GM23338 (cell line): ENCODE measurements around the gene CEACAM16. TPM values are rescaled to one million over a fixed set of nuclear protein-coding genes. Genes with fewer than 3 reads are reported as not detected.
A peak's percentile ranks its signal among the peaks of the same experiment; 100 is the strongest.

Source experiments
- ATAC-seq: fragments of 200-7000 bp; cut with Tn5 transposase; 3 replicates; pipeline ENCODE4 v1.9.1; 2020
- DNase-seq: peaks from one replicate; pipeline ENCODE4 v3.0.0-alpha.2; 2015; ENCODE audit warnings: low spot score
- H2AFZ ChIP-seq: fragments of 200-600 bp; sonication (generic); 2 replicates; pipeline ENCODE4 v1.8.0; 2016; ENCODE audit warnings: antibody characterized with exemption, mild to moderate bottlenecking, moderate library complexity
- H3F3A ChIP-seq: fragments of 200-600 bp; sonication (generic); replicated peaks from 2 replicates; pipeline ENCODE4 v1.8.0; 2017; ENCODE audit warnings: antibody characterized with exemption, mixed run types, low read depth
- H3K27ac ChIP-seq: fragments of 200-600 bp; sonication (generic); 2 replicates; pipeline ENCODE4 v1.6.1; 2016; ENCODE audit warnings: low read depth
- H3K27me3 ChIP-seq: fragments of 200-600 bp; sonication (generic); 2 replicates; pipeline ENCODE4 v1.8.0; 2016; ENCODE audit warnings: mild to moderate bottlenecking, mixed run types, moderate library complexity; ENCODE audit not compliant: insufficient read depth
- H3K36me3 ChIP-seq: fragments of 200-600 bp; sonication (generic); 2 replicates; pipeline ENCODE4 v1.8.0; 2016; ENCODE audit warnings: mild to moderate bottlenecking; ENCODE audit not compliant: insufficient read depth
- H3K4me1 ChIP-seq: fragments of 200-600 bp; sonication (generic); 2 replicates; pipeline ENCODE4 v1.8.0; 2016; ENCODE audit warnings: mild to moderate bottlenecking, moderate library complexity; ENCODE audit not compliant: insufficient read depth
- H3K4me2 ChIP-seq: fragments of 200-600 bp; sonication (generic); 2 replicates; pipeline ENCODE4 v1.7.1; 2017; ENCODE audit warnings: mixed run types
- H3K4me3 ChIP-seq: fragments of 200-600 bp; sonication (generic); 2 replicates; pipeline ENCODE4 v1.6.1; 2016; ENCODE audit warnings: mixed run types
- H3K79me2 ChIP-seq: fragments of 200-600 bp; sonication (generic); replicated peaks from 2 replicates; pipeline ENCODE4 v1.8.0; 2017; ENCODE audit warnings: mild to moderate bottlenecking; ENCODE audit not compliant: insufficient read depth
- H3K9me2 ChIP-seq: fragments of 200-600 bp; sonication (generic); 2 replicates; pipeline ENCODE4 v1.8.0; 2017; ENCODE audit not compliant: insufficient read depth
- H4K20me1 ChIP-seq: fragments of 200-600 bp; sonication (generic); replicated peaks from 2 replicates; pipeline ENCODE4 v1.8.0; 2017; ENCODE audit warnings: mild to moderate bottlenecking; ENCODE audit not compliant: insufficient read depth
- H3K27ac Mint-ChIP-seq: 2 replicates; pipeline ENCODE4 v1.8.0; 2020; ENCODE audit warnings: inconsistent platforms, mild to moderate bottlenecking, moderate library complexity, mixed read lengths
- H3K27me3 Mint-ChIP-seq: 3 replicates; pipeline ENCODE4 v1.8.0; 2022; ENCODE audit warnings: low read depth, mild to moderate bottlenecking, moderate library complexity, mixed read lengths, inconsistent platforms; ENCODE audit not compliant: insufficient read depth, poor library complexity
- H3K36me3 Mint-ChIP-seq: 3 replicates; pipeline ENCODE4 v1.8.0; 2021; ENCODE audit warnings: low read depth, mild to moderate bottlenecking, inconsistent platforms, moderate library complexity, mixed read lengths
- H3K4me1 Mint-ChIP-seq: 3 replicates; pipeline ENCODE4 v1.8.0; 2020; ENCODE audit warnings: mild to moderate bottlenecking, inconsistent platforms, mixed read lengths
- H3K4me3 Mint-ChIP-seq: 3 replicates; pipeline ENCODE4 v1.8.0; 2021; ENCODE audit warnings: moderate library complexity, mild to moderate bottlenecking, inconsistent platforms, mixed read lengths
- H3K9me3 Mint-ChIP-seq: 3 replicates; pipeline ENCODE4 v1.8.0; 2020; ENCODE audit warnings: moderate library complexity, mild to moderate bottlenecking, inconsistent platforms, mixed read lengths
- ETS1 ChIP-seq: IDR thresholded peaks from 2 replicates; pipeline ENCODE4 v1.6.1; 2016; ENCODE audit warnings: antibody characterized with exemption
- EZH2 ChIP-seq: fragments of 200-600 bp; sonication (generic); IDR thresholded peaks from one replicate; pipeline ENCODE4 v1.8.0; 2017; ENCODE audit warnings: antibody characterized with exemption, mild to moderate bottlenecking, low read depth; ENCODE audit not compliant: unreplicated experiment
- JUNB ChIP-seq: IDR thresholded peaks from one replicate; pipeline ENCODE4 v1.6.1; 2016; ENCODE audit warnings: antibody characterized with exemption; ENCODE audit not compliant: unreplicated experiment
- STAT1 ChIP-seq: IDR thresholded peaks from one replicate; pipeline ENCODE4 v1.6.1; 2016; ENCODE audit warnings: antibody characterized with exemption; ENCODE audit not compliant: unreplicated experiment
- ZNF462 ChIP-seq: fragments of 250-450 bp; sonication (Bioruptor Pico); IDR thresholded peaks from 2 replicates; pipeline ENCODE4 v1.5.0; 2020; ENCODE audit warnings: mild to moderate bottlenecking, moderate library complexity
- polyA plus RNA-seq: library from polyadenylated mRNA; unstranded; fragments of >200 nt; fragmentation: Nextera tagmentation; extraction: Ambion mirVana; gene quantifications from 2 replicates; pipeline ENCODE4 v1.2.1, GENCODE V29; 2016
- total RNA-seq: library from RNA; depleted of rRNA; stranded (reverse); fragments of >200 nt; shearing (Covaris generic); gene quantifications from 2 replicates; pipeline ENCODE4 v1.2.3, GENCODE V29; 2014
- TF ChIP-seq, protein P1 (sequence below), 2 experiments: fragments of 200-600 bp in 1 of 2; sonication (generic) in 1 of 2; conservative IDR thresholded peaks; 2 replicates each; pipeline versions ENCODE4 v1.5.1 to v1.6.1; 2016 to 2017; ENCODE audit warnings: antibody characterized with exemption in 2 of 2, low read depth in 2 of 2, mild to moderate bottlenecking in 2 of 2, moderate library complexity in 1 of 2
- TF ChIP-seq, protein P2 (sequence below): IDR thresholded peaks from one replicate; pipeline ENCODE4 v1.6.1; 2018; ENCODE audit warnings: antibody characterized with exemption; ENCODE audit not compliant: unreplicated experiment

CEACAM16 gene
- total and polyA plus RNA-seq, 2 experiments from 2014 or later: not detected

GRCh38 chr19:44694184-44694579 is 4.8 kb upstream of the CEACAM16 start (continued):
- TF ChIP-seq ZNF462 (CRISPR knock-in tag): no peak

DNA sequence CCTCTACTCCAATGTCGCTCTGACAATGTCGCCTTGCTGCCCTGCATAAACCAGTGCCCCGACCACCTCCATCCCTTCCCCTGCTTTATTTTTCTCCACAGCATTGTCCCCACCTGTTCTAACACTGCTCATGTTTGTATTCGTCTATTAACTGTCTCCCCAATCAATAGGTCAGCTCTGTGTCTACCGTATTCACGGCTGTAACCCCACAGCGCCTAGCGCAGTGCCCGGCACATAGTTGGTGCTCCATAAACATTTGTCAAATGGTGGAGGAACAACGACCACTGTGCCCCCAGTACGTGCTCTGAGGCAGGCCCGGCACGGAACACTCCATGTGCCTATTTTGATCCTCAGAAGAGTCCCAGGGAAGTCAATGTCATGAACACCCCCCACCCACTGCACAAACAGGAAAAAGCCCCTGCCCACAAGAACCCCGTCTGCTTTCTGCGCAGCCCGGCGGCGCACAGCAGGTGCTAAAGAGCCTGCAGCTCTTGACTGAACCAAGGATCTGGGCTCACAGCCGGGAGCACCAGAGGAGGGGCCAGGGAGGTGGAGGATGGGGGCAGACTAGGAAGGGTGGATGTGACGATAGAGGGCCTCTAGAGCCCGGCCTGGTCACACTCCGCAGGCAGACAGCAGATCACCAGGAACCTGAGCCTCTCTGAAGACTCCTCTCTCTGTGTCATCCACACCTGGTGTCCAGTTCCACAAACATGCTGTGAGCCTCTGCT is 1.8 kb upstream of the CEACAM16 start:
- Histone ChIP-seq H4K20me1 (no peaks in the 10 kb centered on the region), H2AFZ (peak overlapping the region; percentile 47; the same call in 1 of the 2 replicates), H3K27ac (no peak overlapping the region), H3F3A (no peaks in the 10 kb centered on the region), H3K4me2 (no peak overlapping the region; the same call in 1 of the 2 replicates), H3K4me3 (no peak overlapping the region), H3K4me1 (no peaks in the 10 kb centered on the region; the same call in 1 of the 2 replicates), H3K27me3 (no peaks in the 10 kb centered on the region), H3K9me2 (no peaks in the 10 kb centered on the region), H3K36me3 (no peaks in the 10 kb centered on the region), H3K79me2 (no peaks in the 10 kb centered on the region)
- peaks cover 13% of the 10 kb centered on the region for H3K27me3 Mint-ChIP-seq
- H3K9me3 Mint-ChIP-seq: no peaks in the 10 kb centered on the region
- no peak overlapping the region for H3K4me3 Mint-ChIP-seq
- peaks cover 18% of the 10 kb centered on the region; the same call in 2 of the 3 replicates for H3K4me1 Mint-ChIP-seq
- no peaks in the 10 kb centered on the region for H3K36me3 Mint-ChIP-seq
- no peak for DNase-seq
- peak; percentile 81 for ATAC-seq
- peak overlapping the region; percentile 40 for H3K27ac Mint-ChIP-seq
- TF ChIP-seq STAT1 (no peak), EZH2 (no peak), ETS1 (no peak), JUNB (no peak)
- TF ChIP-seq, protein P1, sequence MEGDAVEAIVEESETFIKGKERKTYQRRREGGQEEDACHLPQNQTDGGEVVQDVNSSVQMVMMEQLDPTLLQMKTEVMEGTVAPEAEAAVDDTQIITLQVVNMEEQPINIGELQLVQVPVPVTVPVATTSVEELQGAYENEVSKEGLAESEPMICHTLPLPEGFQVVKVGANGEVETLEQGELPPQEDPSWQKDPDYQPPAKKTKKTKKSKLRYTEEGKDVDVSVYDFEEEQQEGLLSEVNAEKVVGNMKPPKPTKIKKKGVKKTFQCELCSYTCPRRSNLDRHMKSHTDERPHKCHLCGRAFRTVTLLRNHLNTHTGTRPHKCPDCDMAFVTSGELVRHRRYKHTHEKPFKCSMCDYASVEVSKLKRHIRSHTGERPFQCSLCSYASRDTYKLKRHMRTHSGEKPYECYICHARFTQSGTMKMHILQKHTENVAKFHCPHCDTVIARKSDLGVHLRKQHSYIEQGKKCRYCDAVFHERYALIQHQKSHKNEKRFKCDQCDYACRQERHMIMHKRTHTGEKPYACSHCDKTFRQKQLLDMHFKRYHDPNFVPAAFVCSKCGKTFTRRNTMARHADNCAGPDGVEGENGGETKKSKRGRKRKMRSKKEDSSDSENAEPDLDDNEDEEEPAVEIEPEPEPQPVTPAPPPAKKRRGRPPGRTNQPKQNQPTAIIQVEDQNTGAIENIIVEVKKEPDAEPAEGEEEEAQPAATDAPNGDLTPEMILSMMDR (conservative IDR thresholded peaks at IDR 0.05; ENCODE audit: low read depth in 2 of 2): no peak
- TF ChIP-seq, protein P2, sequence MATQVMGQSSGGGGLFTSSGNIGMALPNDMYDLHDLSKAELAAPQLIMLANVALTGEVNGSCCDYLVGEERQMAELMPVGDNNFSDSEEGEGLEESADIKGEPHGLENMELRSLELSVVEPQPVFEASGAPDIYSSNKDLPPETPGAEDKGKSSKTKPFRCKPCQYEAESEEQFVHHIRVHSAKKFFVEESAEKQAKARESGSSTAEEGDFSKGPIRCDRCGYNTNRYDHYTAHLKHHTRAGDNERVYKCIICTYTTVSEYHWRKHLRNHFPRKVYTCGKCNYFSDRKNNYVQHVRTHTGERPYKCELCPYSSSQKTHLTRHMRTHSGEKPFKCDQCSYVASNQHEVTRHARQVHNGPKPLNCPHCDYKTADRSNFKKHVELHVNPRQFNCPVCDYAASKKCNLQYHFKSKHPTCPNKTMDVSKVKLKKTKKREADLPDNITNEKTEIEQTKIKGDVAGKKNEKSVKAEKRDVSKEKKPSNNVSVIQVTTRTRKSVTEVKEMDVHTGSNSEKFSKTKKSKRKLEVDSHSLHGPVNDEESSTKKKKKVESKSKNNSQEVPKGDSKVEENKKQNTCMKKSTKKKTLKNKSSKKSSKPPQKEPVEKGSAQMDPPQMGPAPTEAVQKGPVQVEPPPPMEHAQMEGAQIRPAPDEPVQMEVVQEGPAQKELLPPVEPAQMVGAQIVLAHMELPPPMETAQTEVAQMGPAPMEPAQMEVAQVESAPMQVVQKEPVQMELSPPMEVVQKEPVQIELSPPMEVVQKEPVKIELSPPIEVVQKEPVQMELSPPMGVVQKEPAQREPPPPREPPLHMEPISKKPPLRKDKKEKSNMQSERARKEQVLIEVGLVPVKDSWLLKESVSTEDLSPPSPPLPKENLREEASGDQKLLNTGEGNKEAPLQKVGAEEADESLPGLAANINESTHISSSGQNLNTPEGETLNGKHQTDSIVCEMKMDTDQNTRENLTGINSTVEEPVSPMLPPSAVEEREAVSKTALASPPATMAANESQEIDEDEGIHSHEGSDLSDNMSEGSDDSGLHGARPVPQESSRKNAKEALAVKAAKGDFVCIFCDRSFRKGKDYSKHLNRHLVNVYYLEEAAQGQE: no peak
